GM23248 (cell line): ENCODE results near the gene IL19.

ENCODE experiments used
- EZH2 ChIP-seq: fragments of 200-600 bp; sonication (generic); IDR thresholded peaks from 2 replicates; pipeline ENCODE4 v1.6.1; 2018; ENCODE audit warnings: antibody characterized with exemption, mild to moderate bottlenecking; ENCODE audit not compliant: insufficient read depth, poor library complexity, severe bottlenecking
- EZH2phosphoT487 ChIP-seq: fragments of 200-600 bp; sonication (generic); IDR thresholded peaks from 2 replicates; pipeline ENCODE4 v1.6.1; 2018; ENCODE audit warnings: antibody characterized with exemption, moderate library complexity, mild to moderate bottlenecking, low read depth; ENCODE audit not compliant: insufficient read depth

DNA sequence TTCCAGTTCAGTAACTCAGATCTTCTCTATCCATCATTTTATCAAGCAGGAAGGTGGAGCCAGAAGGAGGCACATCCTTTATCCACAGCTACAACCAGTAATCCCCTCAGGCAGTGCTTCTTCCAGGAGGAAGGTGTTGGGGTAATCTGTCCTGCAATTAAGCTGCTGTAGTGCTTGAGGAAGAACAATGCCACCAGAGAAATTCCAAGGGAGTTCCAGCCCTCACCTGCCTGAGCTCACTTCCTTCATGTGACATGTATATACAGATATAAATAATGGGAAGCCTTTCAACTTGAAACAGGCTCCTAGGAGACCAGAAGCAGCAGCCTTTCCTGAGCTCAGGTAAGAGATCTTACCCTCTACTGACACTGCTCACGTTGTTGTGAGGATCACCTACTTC, 92.7 kb downstream of the IL19 start:
- TF ChIP-seq EZH2 (no peak), EZH2phosphoT487 (no peak)
